H1 (cell line): ENCODE data around the gene FBH1.

Source experiments
- BCL11A ChIP-seq, 2 experiments: IDR thresholded peaks; one replicate each; pipeline ENCODE4 v1.6.1; 2011; ENCODE audit warnings: low read depth in 2 of 2, low read length in 2 of 2, mild to moderate bottlenecking in 2 of 2
- CBX8 ChIP-seq: fragments of 300-800, 300-1000 bp; sonication (generic); IDR thresholded peaks from 2 replicates; pipeline ENCODE4 v1.7.1; 2016; ENCODE audit warnings: low read depth, low read length, borderline replicate concordance
- CREB1 ChIP-seq: IDR thresholded peaks from 2 replicates; pipeline ENCODE4 v1.6.1; 2012; ENCODE audit warnings: inconsistent platforms
- CTBP2 ChIP-seq: IDR thresholded peaks from 2 replicates; pipeline ENCODE4 v1.7.0; 2011; ENCODE audit warnings: borderline replicate concordance, mild to moderate bottlenecking, moderate library complexity, mixed read lengths, low read length; ENCODE audit not compliant: insufficient read depth, insufficient read length
- EZH2 ChIP-seq: fragments of 200-600 bp; sonication (generic); IDR thresholded peaks from 2 replicates; pipeline ENCODE4 v1.7.1; 2012; ENCODE audit warnings: low read depth, mild to moderate bottlenecking, moderate library complexity, low read length, inconsistent platforms; ENCODE audit not compliant: severe bottlenecking
- TAF1 ChIP-seq: IDR thresholded peaks from 2 replicates; pipeline ENCODE4 v1.6.1; 2011; ENCODE audit warnings: mild to moderate bottlenecking, low read depth, low read length
- TBP ChIP-seq: IDR thresholded peaks from 2 replicates; pipeline ENCODE4 v1.6.1; 2011; ENCODE audit warnings: low read depth, low read length, improper control_type of control experiment
- TF ChIP-seq, protein P1 (sequence below), 3 experiments: IDR thresholded peaks; 1 replicate in 2 of 3; 2 replicates in 1 of 3; pipeline versions ENCODE4 v1.5.1 to v1.6.1; 2011; ENCODE audit warnings: low read length in 3 of 3, mild to moderate bottlenecking in 3 of 3, inconsistent platforms in 2 of 3, low read depth in 1 of 3, moderate library complexity in 1 of 3; ENCODE audit not compliant: insufficient read depth in 1 of 3; ENCODE audit errors: control extremely low read depth in 1 of 3
- TF ChIP-seq, protein P2 (sequence below): IDR thresholded peaks from 2 replicates; pipeline ENCODE4 v1.6.1; 2012; ENCODE audit warnings: inconsistent platforms

DNA sequence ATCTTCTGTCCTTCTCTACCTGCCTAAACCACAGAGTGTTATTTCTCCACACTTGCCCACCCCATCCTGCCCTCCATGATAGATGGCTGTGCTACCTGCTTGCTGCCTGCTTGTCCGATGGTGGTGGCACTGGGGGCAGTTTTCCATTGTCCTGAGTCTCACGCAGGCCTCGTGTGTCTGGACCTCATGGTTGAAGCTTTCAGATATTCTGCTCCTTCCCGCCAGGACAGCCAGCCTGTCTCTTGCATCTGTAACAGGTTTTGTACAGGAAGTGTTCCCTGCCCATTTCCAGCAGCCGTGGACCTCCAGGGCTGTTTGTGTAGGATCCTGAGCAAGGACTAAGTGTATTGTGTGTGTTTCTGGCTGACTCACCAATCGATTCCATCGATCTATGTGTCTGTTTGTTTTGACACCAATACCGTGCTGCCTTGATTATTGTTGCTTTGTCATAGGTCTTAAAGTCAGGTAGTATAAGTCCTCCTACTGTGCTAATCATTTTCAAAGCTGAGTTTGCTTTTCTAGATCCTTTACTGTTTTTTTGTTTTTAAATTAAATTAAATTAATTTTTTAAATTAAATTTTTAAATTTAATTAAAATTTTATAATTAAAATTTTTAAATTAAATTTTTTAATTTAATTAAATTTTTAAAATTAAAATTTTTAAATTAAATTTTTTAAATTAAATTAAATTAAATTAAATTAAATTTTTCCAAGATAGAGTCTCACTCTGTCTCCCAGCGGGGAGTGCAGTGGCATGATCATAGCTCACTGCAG, 78.8 kb downstream of the FBH1 start:
- TF ChIP-seq, protein P1, sequence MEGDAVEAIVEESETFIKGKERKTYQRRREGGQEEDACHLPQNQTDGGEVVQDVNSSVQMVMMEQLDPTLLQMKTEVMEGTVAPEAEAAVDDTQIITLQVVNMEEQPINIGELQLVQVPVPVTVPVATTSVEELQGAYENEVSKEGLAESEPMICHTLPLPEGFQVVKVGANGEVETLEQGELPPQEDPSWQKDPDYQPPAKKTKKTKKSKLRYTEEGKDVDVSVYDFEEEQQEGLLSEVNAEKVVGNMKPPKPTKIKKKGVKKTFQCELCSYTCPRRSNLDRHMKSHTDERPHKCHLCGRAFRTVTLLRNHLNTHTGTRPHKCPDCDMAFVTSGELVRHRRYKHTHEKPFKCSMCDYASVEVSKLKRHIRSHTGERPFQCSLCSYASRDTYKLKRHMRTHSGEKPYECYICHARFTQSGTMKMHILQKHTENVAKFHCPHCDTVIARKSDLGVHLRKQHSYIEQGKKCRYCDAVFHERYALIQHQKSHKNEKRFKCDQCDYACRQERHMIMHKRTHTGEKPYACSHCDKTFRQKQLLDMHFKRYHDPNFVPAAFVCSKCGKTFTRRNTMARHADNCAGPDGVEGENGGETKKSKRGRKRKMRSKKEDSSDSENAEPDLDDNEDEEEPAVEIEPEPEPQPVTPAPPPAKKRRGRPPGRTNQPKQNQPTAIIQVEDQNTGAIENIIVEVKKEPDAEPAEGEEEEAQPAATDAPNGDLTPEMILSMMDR (IDR thresholded peaks at IDR 0.05; ENCODE audit: control extremely low read depth in 1 of 3, insufficient read depth in 1 of 3, low read depth in 1 of 3, low read length in 3 of 3), result no peak
- no peak for TF ChIP-seq EZH2
- TF ChIP-seq CBX8, result no peak
- no peak for TF ChIP-seq TBP
- TF ChIP-seq BCL11A (IDR thresholded peaks at IDR 0.05; ENCODE audit: low read depth in 2 of 2, low read length in 2 of 2), result no peak
- no peak for TF ChIP-seq CTBP2
- no peak for TF ChIP-seq CREB1
- TF ChIP-seq, protein P2, sequence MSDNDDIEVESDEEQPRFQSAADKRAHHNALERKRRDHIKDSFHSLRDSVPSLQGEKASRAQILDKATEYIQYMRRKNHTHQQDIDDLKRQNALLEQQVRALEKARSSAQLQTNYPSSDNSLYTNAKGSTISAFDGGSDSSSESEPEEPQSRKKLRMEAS, result peak; percentile 60; the same call in 1 of the 2 replicates
- TF ChIP-seq TAF1, result no peak
